ACHN (cell line): ENCODE results near the gene ZFYVE28.

ENCODE experiments used
- DNase-seq: peaks from one replicate; pipeline ENCODE4 v3.0.0-alpha.2; 2015
- in situ Hi-C: cut with HindIII; loops from 2 replicates; pipeline ENCODE4 v1.10.0; 2017; ENCODE audit warnings: low sequenced_read_pairs, low pct_ligation_motif_present, low pct_unique_long_range_greater_than_20kb

The ZFYVE28 gene

DNA sequence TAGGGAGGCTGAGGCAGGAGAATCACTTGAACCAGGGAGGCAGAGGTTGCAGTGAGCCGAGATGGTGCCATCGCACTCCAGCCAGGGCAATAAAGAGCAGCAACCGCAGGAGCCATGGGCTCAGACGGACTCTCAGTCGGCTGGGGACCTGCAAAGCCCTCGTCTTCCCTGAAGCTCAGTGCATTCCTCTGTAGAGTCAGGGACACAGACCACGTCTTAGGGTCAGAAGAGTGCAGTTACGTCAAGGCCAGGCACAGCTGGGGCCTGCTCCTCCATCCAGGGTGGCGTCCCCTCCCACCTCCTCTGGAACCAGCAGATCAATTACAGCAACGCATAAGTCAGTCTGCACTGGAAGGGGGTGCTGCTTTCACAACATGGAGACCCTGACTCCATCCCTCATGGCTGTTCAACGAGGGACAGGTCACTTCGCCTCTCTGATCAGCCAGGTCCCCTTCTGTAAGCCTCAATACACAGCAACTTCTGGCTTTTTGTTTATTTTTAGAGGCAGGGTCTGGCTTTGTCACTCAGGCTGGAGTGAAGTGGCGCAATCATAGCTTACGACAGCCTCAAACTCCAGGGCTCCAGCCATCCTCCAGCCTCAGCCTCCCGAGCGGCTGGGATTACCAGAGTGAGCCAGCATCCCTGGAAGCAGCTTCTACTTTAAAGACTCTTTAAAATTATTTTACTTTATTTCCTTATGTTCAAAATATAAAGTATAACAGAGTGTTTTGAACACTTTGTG, 76.4 kb downstream of the ZFYVE28 start:
- in situ Hi-C loops: no loop called here
- no peak for DNase-seq

DNA sequence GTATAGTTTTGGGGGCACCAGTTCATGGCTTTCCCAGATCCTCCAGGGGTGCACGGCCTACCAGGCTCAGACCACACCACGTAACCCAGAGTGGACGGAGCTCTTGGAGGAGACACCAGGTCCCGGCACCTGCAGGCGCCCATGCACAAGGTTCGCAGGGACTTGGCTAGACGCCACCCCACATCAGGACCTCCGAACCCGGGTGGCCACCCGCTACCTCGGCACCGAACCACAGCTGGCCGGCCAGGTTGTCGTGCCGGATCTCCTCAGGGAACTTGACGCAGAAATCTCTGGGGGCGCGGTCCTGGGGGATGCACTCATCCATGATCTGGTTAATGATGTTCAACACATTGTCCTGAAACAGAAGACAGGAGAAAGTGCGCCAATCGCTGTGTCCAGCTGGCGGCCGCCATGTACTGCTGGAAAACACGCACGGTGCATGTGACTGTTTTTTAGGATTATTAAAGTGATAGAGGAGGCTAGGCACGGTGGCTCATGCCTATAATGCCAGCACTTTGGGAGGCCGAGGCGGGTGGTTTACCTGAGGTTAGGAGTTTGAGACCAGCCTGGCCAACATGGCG, 77.1 kb downstream of the ZFYVE28 start:
- in situ Hi-C loops: no loop called here
- DNase-seq: no peak

GRCh38 chr4:2340272-2341061, 78.0 kb downstream of the ZFYVE28 start:
- in situ Hi-C loops: no loop called here
- DNase-seq: no peak

DNA sequence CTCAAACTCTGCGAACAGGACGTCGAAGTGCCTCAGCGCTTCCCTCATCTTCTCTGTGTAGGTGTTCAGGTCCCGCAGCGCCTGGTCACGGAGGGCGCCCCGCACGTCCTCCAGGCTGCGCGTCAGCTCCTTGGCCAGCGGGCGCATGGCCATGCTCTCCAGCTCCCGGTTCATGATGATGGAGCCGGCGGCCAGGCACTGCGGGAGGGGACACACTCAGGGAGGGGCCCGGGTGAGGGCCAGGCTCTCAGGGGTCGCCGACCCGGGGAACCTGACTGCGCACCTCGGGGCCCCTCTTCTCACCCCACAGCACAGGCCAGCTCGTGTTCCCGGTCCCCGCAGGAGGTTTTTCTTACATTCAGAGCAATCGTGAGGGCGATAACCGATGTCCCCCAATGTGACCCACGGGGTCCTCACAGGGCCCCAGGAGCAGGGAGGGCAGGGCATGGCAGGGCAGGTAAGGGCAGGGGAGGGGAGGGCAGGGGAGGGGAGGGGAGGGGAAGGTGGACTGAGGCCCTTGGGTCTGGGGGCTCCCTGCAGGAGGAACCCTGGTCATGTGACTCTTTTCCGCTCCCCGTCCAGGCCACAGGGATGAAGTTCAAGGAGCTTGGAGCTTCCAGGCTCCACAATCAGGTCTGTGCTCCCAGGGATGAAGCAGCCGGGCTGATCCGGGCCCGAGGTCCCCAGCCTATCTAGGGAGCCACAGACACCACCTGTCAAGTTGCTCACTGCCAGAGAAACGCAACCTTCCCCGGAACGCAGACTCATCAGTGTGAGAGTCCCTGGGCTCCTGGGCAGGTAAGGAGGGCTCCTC, 78.8 kb downstream of the ZFYVE28 start:
- in situ Hi-C loops: no loop called here
- DNase-seq: no peak

GRCh38 chr4:2338754-2339457, 79.5 kb downstream of the ZFYVE28 start:
- DNase-seq: no peak
- in situ Hi-C loops: no loop called here

DNA sequence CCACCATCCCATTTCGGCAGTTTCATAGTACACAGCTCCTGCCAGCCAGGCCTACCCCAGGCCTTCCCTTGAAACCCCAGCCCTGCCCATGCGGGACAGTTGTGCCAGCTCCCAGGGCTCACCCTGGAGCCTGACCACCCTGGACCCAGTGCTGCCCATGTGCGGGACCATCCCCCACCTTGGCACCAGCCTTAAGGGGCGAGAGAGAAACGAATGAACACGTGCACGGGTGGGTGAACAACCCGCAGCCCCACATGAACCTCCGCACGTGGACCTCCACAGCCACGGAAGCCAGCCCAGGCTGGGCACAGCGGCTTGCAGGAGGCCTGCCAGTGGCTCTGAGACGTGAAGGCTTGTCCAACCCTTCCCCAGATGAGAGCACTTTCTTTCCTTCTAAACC, 80.5 kb downstream of the ZFYVE28 start:
- DNase-seq: no peak
- in situ Hi-C loops: no loop called here

DNA sequence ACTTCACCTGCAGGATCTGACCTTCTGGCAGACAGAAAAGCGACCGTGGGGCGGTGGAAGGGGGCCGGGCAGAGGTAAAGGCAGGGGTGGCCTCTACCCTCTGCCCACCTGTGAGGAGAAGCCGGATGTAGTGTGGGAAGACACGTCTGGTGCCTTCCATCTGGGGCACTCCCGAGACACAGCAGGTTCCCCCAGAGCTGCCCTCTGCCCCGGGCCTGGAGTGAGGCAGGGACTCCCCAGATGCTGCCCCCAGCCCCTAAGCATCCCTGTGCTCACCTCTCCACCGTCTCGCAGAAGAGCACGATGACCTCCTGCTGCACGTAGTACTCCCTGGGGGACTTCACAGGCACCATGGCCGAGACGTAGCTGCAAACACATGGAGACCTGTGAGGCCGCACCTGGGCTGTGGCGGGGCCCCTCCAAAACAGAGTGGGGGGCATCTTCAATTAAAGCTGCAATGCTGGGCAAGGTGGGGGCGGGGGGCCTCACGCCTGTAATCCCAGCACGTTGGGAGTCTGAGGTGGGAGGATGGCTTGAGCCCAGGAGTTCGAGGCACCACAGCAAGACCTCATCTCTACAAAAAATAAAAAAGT, 81.2 kb downstream of the ZFYVE28 start:
- in situ Hi-C loops: no loop called here
- no peak for DNase-seq

GRCh38 chr4:2336659-2337058, 81.8 kb downstream of the ZFYVE28 start:
- in situ Hi-C loops: no loop called here
- no peak for DNase-seq

- in situ Hi-C loops: no loop called here
- no peak for DNase-seq
These were observed 82.7 kb downstream of the ZFYVE28 start for GRCh38 chr4:2335729-2336101.

- DNase-seq: no peak
- in situ Hi-C loops: no loop called here
These were observed 83.4 kb downstream of the ZFYVE28 start for GRCh38 chr4:2334826-2335728.

GRCh38 chr4:2333916-2334644, 84.4 kb downstream of the ZFYVE28 start:
- in situ Hi-C loops: no loop called here
- no peak for DNase-seq

- DNase-seq: no peak
- in situ Hi-C loops: no loop called here
These were observed 85.0 kb downstream of the ZFYVE28 start for GRCh38 chr4:2333356-2333841.

GRCh38 chr4:2332976-2333319, 85.5 kb downstream of the ZFYVE28 start:
- in situ Hi-C loops: no loop called here
- no peak for DNase-seq

- in situ Hi-C loops: no loop called here
These were observed 86.1 kb downstream of the ZFYVE28 start for GRCh38 chr4:2332201-2332975.

GRCh38 chr4:2331519-2332200, 86.8 kb downstream of the ZFYVE28 start:
- no peak for DNase-seq
- in situ Hi-C loops: no loop called here

More at GRCh38 chr4:2332201-2332975, 86.1 kb downstream of the ZFYVE28 start:
- no peak for DNase-seq
